Gastrocnemius medialis (tissue), 4 donors: ENCODE data around the gene PANK2. TPM values are rescaled to one million over a fixed set of nuclear protein-coding genes. Genes with fewer than 3 reads are reported as not detected.
A peak's percentile ranks its signal among the peaks of the same experiment; 100 is the strongest.

Experiments used
- ATAC-seq, 2 donors: fragments of 150-250 bp; one replicate each; pipeline ENCODE4 v1.9.1; 2016
- DNase-seq, 2 donors: peaks; one replicate each; pipeline ENCODE4 v3.0.0-alpha.2; 2019
- H3K27ac ChIP-seq, 4 donors: fragments of 200-600 bp; sonication (generic); 1 replicate in 1 of 4; 2 replicates in 3 of 4; pipeline ENCODE4 v1.5.1; 2016 to 2018; ENCODE audit warnings: mild to moderate bottlenecking in 2 of 4, moderate library complexity in 1 of 4
- H3K27me3 ChIP-seq, 3 donors: fragments of 200-600 bp; sonication (generic) in 2 of 3; 1 replicate in 1 of 3; 2 replicates in 2 of 3; pipeline versions ENCODE4 v1.5.1 to v1.6.0; 2016 to 2019; ENCODE audit warnings: mild to moderate bottlenecking in 1 of 3, moderate library complexity in 1 of 3
- H3K36me3 ChIP-seq, 2 donors: fragments of 200-600 bp; sonication (generic) in 1 of 2; one replicate each; pipeline ENCODE4 v1.5.1; 2017 to 2018
- H3K4me1 ChIP-seq, 2 donors: fragments of 200-600 bp; sonication (generic) in 1 of 2; one replicate each; pipeline ENCODE4 v1.5.1; 2016 to 2017; ENCODE audit warnings: mild to moderate bottlenecking in 2 of 2
- H3K4me3 ChIP-seq, 4 donors: fragments of 200-600 bp; sonication (generic) in 3 of 4; 1 replicate in 1 of 4; 2 replicates in 3 of 4; pipeline ENCODE4 v1.5.1; 2016 to 2019; ENCODE audit warnings: mild to moderate bottlenecking in 2 of 4
- H3K9me3 ChIP-seq, 3 donors: fragments of 200-600 bp; sonication (generic) in 2 of 3; 1 replicate in 1 of 3; 2 replicates in 2 of 3; pipeline ENCODE4 v1.5.1; 2016 to 2019
- POLR2A ChIP-seq, 2 donors: fragments of 450-650 bp; IDR thresholded peaks; one replicate each; pipeline ENCODE4 v1.6.1; 2017; ENCODE audit warnings: antibody characterized with exemption in 2 of 2, mild to moderate bottlenecking in 2 of 2, moderate library complexity in 2 of 2
- in situ Hi-C, 4 donors: fragments of 200-750 bp; cut with MboI; loops; one replicate each; pipeline versions ENCODE4 v1.15.0 to v1.8.0; 2017; ENCODE audit warnings: low sequenced_read_pairs in 4 of 4
- intact Hi-C: fragments of 100-400 bp; cut with DNase I; formaldehyde crosslinking; loops from one replicate; pipeline ENCODE4 v1.15.1; 2023; ENCODE audit warnings: low total_unique reads
- total RNA-seq, 4 donors: library from RNA; depleted of rRNA; stranded (reverse); fragments of >200 nt; gene quantifications; one replicate each; pipeline versions ENCODE4 v1.1.0 to v1.2.3, GENCODE V29; 2016
- TF ChIP-seq, protein P1 (sequence below), 5 experiments: fragments of 450-650 bp in 3 of 5; fragments of 200-600 bp in 2 of 5; sonication (generic) in 2 of 5; IDR thresholded peaks in 4 of 5; conservative IDR thresholded peaks in 1 of 5; 1 replicate in 4 of 5; 2 replicates in 1 of 5; pipeline ENCODE4 v1.5.1; 2016 to 2019; ENCODE audit warnings: antibody characterized with exemption in 5 of 5, mild to moderate bottlenecking in 3 of 5, moderate library complexity in 3 of 5

PANK2 gene
- total RNA-seq, 4 donors from 2014 or later, result 18.2 to 25.8 (median 23.5) TPM

DNA sequence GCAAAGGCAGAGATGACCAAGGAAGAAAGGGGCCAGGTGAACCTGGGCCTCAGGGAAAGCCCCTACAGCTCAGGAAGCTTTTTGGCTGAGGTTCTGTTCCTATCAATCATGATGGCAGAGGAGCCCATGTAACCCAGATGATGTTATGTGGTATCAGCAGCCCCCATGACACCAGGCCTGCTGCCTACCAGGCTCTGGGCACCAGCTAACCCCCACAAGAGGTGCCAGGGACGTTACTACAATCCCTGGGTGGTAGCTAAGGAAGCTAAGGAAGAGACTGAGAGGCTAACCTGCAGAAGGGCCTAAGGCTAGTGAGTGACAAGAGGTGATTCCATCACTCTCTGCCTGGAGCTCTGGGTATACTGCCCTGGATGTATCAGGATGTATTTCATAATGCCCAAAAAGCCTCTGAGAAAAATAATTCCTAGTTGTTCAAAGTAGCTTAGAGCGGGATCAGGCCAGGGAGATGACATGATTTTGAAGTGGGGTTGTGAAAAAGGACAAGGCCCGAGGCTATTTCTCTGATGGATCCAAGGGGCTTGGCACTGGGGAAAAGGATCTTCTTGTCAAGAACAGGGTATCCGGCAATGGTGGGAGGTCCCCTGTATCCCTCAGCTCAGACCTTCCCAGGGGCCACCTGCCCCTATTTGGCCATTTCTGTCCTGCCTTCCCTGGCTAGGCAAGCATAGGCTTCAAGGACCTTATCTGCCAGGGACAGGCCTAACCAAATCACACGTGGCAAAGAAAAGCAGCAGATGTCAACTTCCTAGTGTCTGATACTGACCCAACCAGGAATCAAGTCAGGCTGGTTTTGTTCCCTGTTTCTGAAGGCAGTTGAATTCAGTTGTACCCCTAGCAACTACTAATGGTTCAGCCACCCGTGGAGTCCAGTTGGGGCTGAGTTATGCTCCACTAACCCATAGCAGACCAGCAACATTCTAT, 41.3 kb downstream of the PANK2 start:
- Histone ChIP-seq H3K4me1 (peaks cover 42 to 52% of the 10 kb centered on the region in 2 donors), H3K27ac (peak overlapping the region in 2 of 4 donors; percentile 11 to 24), H3K27me3 (no peaks in the 10 kb centered on the region), H3K4me3 (no peak overlapping the region), H3K9me3 (no peaks in the 10 kb centered on the region), H3K36me3 (no peaks in the 10 kb centered on the region)
- DNase-seq (no peak), ATAC-seq (no peak)
- intact Hi-C loops, result loop anchor here (5.0 kb wide), 2 partner anchors 43 to 77 kb away; partner anchors contain the start of gene PANK2
- TF ChIP-seq, protein P1, sequence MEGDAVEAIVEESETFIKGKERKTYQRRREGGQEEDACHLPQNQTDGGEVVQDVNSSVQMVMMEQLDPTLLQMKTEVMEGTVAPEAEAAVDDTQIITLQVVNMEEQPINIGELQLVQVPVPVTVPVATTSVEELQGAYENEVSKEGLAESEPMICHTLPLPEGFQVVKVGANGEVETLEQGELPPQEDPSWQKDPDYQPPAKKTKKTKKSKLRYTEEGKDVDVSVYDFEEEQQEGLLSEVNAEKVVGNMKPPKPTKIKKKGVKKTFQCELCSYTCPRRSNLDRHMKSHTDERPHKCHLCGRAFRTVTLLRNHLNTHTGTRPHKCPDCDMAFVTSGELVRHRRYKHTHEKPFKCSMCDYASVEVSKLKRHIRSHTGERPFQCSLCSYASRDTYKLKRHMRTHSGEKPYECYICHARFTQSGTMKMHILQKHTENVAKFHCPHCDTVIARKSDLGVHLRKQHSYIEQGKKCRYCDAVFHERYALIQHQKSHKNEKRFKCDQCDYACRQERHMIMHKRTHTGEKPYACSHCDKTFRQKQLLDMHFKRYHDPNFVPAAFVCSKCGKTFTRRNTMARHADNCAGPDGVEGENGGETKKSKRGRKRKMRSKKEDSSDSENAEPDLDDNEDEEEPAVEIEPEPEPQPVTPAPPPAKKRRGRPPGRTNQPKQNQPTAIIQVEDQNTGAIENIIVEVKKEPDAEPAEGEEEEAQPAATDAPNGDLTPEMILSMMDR (IDR thresholded peaks at IDR 0.05 in 4 of 5, conservative IDR thresholded peaks at IDR 0.05 in 1 of 5), result no peak
- no peak for TF ChIP-seq POLR2A (IDR thresholded peaks at IDR 0.05)
- in situ Hi-C loops, result no loop called here

DNA sequence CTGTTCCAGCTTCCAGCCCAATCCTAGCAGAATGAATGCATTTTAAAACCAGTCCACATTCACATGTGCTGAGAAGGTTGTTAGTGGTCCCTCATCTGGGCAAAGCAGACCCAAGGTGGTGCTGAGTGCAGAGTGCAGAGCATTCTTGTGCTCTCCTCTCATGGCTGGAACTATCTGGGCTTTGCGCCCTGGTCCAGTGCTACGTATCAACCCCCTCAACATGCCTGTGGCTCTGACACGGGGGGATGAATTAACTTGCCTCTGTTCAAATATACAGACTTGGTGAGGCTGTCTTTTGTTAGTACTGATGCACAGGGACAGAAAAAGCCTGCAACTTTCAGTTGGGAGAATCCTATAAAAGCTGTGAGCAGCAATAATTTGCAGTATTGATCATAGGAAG, 42.5 kb downstream of the PANK2 start:
- intact Hi-C loops, result loop anchor here (5.0 kb wide), 2 partner anchors 44 to 76 kb away; partner anchors contain the start of gene PANK2
- no peak for TF ChIP-seq POLR2A (IDR thresholded peaks at IDR 0.05)
- TF ChIP-seq, protein P1 (IDR thresholded peaks at IDR 0.05 in 4 of 5, conservative IDR thresholded peaks at IDR 0.05 in 1 of 5), result no peak
- Histone ChIP-seq H3K4me1 (peaks cover 48 to 56% of the 10 kb centered on the region in 2 donors), H3K4me3 (peak overlapping the region in 2 of 4 donors; percentile 54 to 70), H3K27ac (peak overlapping the region in 3 of 4 donors; percentile 68 to 76 (median 70)), H3K27me3 (no peaks in the 10 kb centered on the region), H3K36me3 (no peaks in the 10 kb centered on the region), H3K9me3 (no peaks in the 10 kb centered on the region)
- DNase-seq (no peak), ATAC-seq (no peak)
- in situ Hi-C loops, result no loop called here

DNA sequence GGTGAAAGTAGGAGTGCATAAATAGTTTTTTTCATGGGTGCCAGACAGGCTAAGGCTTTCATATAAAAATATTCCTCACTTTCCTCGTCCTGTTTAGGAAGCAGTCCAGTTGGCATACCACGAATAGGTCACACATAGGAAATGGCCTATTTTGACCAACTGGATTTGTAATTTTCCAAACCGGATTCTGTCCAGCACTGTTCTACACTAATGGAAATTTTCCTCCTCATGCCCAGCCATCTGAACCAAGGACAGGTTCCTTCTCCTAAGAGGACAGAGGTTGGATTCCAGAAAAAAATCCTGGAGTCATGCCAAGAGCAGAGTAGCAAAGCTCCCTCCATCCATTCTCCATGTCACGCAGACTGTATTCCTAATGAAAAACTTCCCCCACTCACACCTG, 43.1 kb downstream of the PANK2 start:
- DNase-seq (no peak), ATAC-seq (peak in 1 of 2 donors; percentile 2)
- no peaks in the 10 kb centered on the region for H3K9me3 ChIP-seq
- TF ChIP-seq, protein P1 (IDR thresholded peaks at IDR 0.05 in 4 of 5, conservative IDR thresholded peaks at IDR 0.05 in 1 of 5), result no peak
- no peak for TF ChIP-seq POLR2A (IDR thresholded peaks at IDR 0.05)
- H3K27ac ChIP-seq, result peak overlapping the region; percentile 68 to 76 (median 72)
- no peaks in the 10 kb centered on the region for H3K36me3 ChIP-seq
- intact Hi-C loops, result loop anchor here (5.0 kb wide), 2 partner anchors 45 to 75 kb away; partner anchors contain the start of gene PANK2
- H3K4me1 ChIP-seq, result peaks cover 48 to 52% of the 10 kb centered on the region in 2 donors
- H3K27me3 ChIP-seq, result no peaks in the 10 kb centered on the region
- in situ Hi-C loops, result no loop called here
- peak overlapping the region; percentile 54 to 70 (median 64) for H3K4me3 ChIP-seq

- H3K27ac ChIP-seq, result peak overlapping the region; percentile 68 to 76 (median 72)
- DNase-seq, result no peak
- peak in 1 of 2 donors; percentile 33 for ATAC-seq
- H3K27me3 ChIP-seq, result no peaks in the 10 kb centered on the region
- TF ChIP-seq, protein P1 (IDR thresholded peaks at IDR 0.05 in 4 of 5, conservative IDR thresholded peaks at IDR 0.05 in 1 of 5), result no peak
- no peak for TF ChIP-seq POLR2A (IDR thresholded peaks at IDR 0.05)
- H3K4me3 ChIP-seq, result peak overlapping the region; percentile 54 to 70 (median 64)
- H3K4me1 ChIP-seq, result peaks cover 45 to 48% of the 10 kb centered on the region in 2 donors
- H3K36me3 ChIP-seq, result no peaks in the 10 kb centered on the region
- in situ Hi-C loops, result no loop called here
- no peaks in the 10 kb centered on the region for H3K9me3 ChIP-seq
- intact Hi-C loops, result loop anchor here (5.0 kb wide), 2 partner anchors 45 to 75 kb away; partner anchors contain the start of gene PANK2
Measured at GRCh38 chr20:3932681-3933080, 43.5 kb downstream of the PANK2 start.
